B cell (primary cell): ENCODE data around the gene ESYT3. TPM values are rescaled to one million over a fixed set of nuclear protein-coding genes. Genes with fewer than 3 reads are reported as not detected.

Experiments
- ATAC-seq: fragments of 200-7000 bp; cut with Tn5 transposase; one replicate; pipeline ENCODE4 v1.10.0; 2021; ENCODE audit warnings: low read depth, mild to moderate bottlenecking, moderate number of reproducible peaks, moderate library complexity
- CTCF ChIA-PET: fragments of 350-600 bp; sonication (Branson Sonifier 250); formaldehyde crosslinking; loops from one replicate; lab custom pipeline; 2021; ENCODE audit warnings: antibody characterized with exemption, inconsistent platforms; lab: Charles Lee
- POLR2A ChIA-PET: fragments of 350-600 bp; sonication (Branson Sonifier 250); formaldehyde crosslinking; loops from one replicate; lab custom pipeline; 2021; ENCODE audit warnings: antibody characterized with exemption; lab: Charles Lee
- DNase-seq: peaks from one replicate; pipeline ENCODE4 v3.0.0; 2013
- H2AFZ ChIP-seq: 2 replicates; pipeline ENCODE4 v1.6.1; 2012; ENCODE audit warnings: mild to moderate bottlenecking, low read depth, low read length; ENCODE audit not compliant: insufficient read depth, poor library complexity, severe bottlenecking
- H3K27ac ChIP-seq, 2 donors: 1 replicate in 1 of 2; 2 replicates in 1 of 2; pipeline ENCODE4 v1.5.1; 2012 to 2013; ENCODE audit warnings: low read length in 2 of 2, mild to moderate bottlenecking in 2 of 2, moderate library complexity in 1 of 2
- H3K27me3 ChIP-seq, 4 experiments: fragments of 200-600 bp in 1 of 4; sonication (generic) in 1 of 4; replicated peaks in 1 of 4; 1 replicate in 2 of 4; 2 replicates in 2 of 4; pipeline versions ENCODE4 v1.6.1 to v1.7.0; 2013 to 2016; ENCODE audit warnings: low read length in 3 of 4, mild to moderate bottlenecking in 2 of 4, mixed read lengths in 1 of 4, moderate library complexity in 1 of 4; ENCODE audit not compliant: insufficient read depth in 4 of 4, control insufficient read depth in 3 of 4; ENCODE audit errors: control extremely low read depth in 1 of 4
- H3K36me3 ChIP-seq, 2 experiments: replicated peaks in 1 of 2; 1 replicate in 1 of 2; 2 replicates in 1 of 2; pipeline versions ENCODE4 v1.6.1 to v1.7.1; 2013; ENCODE audit warnings: low read length in 1 of 2; ENCODE audit not compliant: insufficient read depth in 2 of 2, control insufficient read depth in 1 of 2; ENCODE audit errors: control extremely low read depth in 1 of 2, extremely low read depth in 1 of 2
- H3K4me1 ChIP-seq, 2 donors: fragments of 200-600 bp in 1 of 2; sonication (generic) in 1 of 2; 1 replicate in 1 of 2; 2 replicates in 1 of 2; pipeline versions ENCODE4 v1.5.1 to v1.6.1; 2013 to 2017; ENCODE audit warnings: low read length in 2 of 2; ENCODE audit not compliant: control insufficient read depth in 2 of 2, insufficient read depth in 2 of 2
- H3K4me2 ChIP-seq: replicated peaks from 2 replicates; pipeline ENCODE3; 2012; ENCODE audit warnings: mild to moderate bottlenecking, low read depth, low read length; ENCODE audit not compliant: poor library complexity, severe bottlenecking
- H3K4me3 ChIP-seq, 5 experiments: fragments of 200-600 bp in 1 of 5; sonication (generic) in 1 of 5; 1 replicate in 3 of 5; 2 replicates in 2 of 5; pipeline versions ENCODE4 v1.5.1 to v1.7.0; 2011 to 2016; ENCODE audit warnings: low read length in 4 of 5, mild to moderate bottlenecking in 4 of 5, low read depth in 2 of 5, control low read depth in 1 of 5, moderate library complexity in 1 of 5; ENCODE audit not compliant: insufficient read depth in 1 of 5; ENCODE audit errors: control extremely low read depth in 1 of 5, extremely low read depth in 1 of 5
- H3K79me2 ChIP-seq: fragments of 200-600 bp; sonication (generic); one replicate; pipeline ENCODE4 v1.6.0; 2016; ENCODE audit warnings: low read length; ENCODE audit not compliant: control insufficient read depth, insufficient read depth
- H3K9ac ChIP-seq: fragments of 200-600 bp; sonication (generic); 2 replicates; pipeline ENCODE4 v1.6.1; 2017; ENCODE audit warnings: mild to moderate bottlenecking, low read length, moderate library complexity
- H3K9me3 ChIP-seq, 3 donors: one replicate each; pipeline versions ENCODE4 v1.6.1 to v1.7.1; 2013; ENCODE audit warnings: low read length in 2 of 3; ENCODE audit not compliant: control insufficient read depth in 2 of 3, insufficient read depth in 1 of 3; ENCODE audit errors: control extremely low read depth in 1 of 3
- H4K20me1 ChIP-seq: 2 replicates; pipeline ENCODE4 v1.6.0; 2012; ENCODE audit warnings: mild to moderate bottlenecking, low read length; ENCODE audit not compliant: insufficient read depth, control insufficient read depth, poor library complexity, severe bottlenecking
- H3K27ac Mint-ChIP-seq: one replicate; pipeline ENCODE4 v1.8.0; 2021; ENCODE audit warnings: mixed read lengths
- H3K27me3 Mint-ChIP-seq: one replicate; pipeline ENCODE4 v1.8.0; 2021; ENCODE audit warnings: mixed read lengths
- H3K4me1 Mint-ChIP-seq: one replicate; pipeline ENCODE4 v1.8.0; 2021; ENCODE audit warnings: mixed read lengths
- H3K4me3 Mint-ChIP-seq: one replicate; pipeline ENCODE4 v1.8.0; 2021; ENCODE audit warnings: mixed read lengths
- H3K9me3 Mint-ChIP-seq: one replicate; pipeline ENCODE4 v1.8.0; 2022; ENCODE audit warnings: mixed read lengths; ENCODE audit not compliant: insufficient read depth
- EZH2 ChIP-seq: IDR thresholded peaks from 2 replicates; pipeline ENCODE4 v1.6.1; 2012; ENCODE audit warnings: borderline replicate concordance, low read depth, mild to moderate bottlenecking, moderate library complexity, low read length; ENCODE audit not compliant: insufficient read depth, poor library complexity, severe bottlenecking
- WGBS: methylation state at CpG from one replicate; pipeline ENCODE4 v1.1.5; 2013; ENCODE audit warnings: missing lambda C conversion rate; ENCODE audit not compliant: insufficient coverage; 5-methylcytosine and 5-hydroxymethylcytosine counted together
- intact Hi-C: fragments of 100-400 bp; cut with micrococcal nuclease; formaldehyde crosslinking; loops from one replicate; pipeline ENCODE4 v1.10.0; 2022
- polyA plus RNA-seq: library from polyadenylated mRNA; depleted of rRNA; stranded (reverse); fragments of >200 nt; gene quantifications from 2 replicates; pipeline ENCODE4 v1.2.3, GENCODE V29; 2012
- total RNA-seq, 2 donors: library from RNA; stranded (reverse); fragments of 120-200 nt in 1 of 2; gene quantifications; 1 replicate in 1 of 2; 2 replicates in 1 of 2; pipeline versions ENCODE4 v1.2.3 to v1.2.4, GENCODE V29; 2013 to 2022
- TF ChIP-seq, protein P1 (sequence below): fragments of 200-600 bp; IDR thresholded peaks from one replicate; pipeline ENCODE4 v1.8.0; 2022; ENCODE audit warnings: antibody characterized with exemption, mild to moderate bottlenecking

The ESYT3 gene
- total and polyA plus RNA-seq, 2 donors (not counting 1 experiment from before 2014, with no cell fraction given): not detected

DNA sequence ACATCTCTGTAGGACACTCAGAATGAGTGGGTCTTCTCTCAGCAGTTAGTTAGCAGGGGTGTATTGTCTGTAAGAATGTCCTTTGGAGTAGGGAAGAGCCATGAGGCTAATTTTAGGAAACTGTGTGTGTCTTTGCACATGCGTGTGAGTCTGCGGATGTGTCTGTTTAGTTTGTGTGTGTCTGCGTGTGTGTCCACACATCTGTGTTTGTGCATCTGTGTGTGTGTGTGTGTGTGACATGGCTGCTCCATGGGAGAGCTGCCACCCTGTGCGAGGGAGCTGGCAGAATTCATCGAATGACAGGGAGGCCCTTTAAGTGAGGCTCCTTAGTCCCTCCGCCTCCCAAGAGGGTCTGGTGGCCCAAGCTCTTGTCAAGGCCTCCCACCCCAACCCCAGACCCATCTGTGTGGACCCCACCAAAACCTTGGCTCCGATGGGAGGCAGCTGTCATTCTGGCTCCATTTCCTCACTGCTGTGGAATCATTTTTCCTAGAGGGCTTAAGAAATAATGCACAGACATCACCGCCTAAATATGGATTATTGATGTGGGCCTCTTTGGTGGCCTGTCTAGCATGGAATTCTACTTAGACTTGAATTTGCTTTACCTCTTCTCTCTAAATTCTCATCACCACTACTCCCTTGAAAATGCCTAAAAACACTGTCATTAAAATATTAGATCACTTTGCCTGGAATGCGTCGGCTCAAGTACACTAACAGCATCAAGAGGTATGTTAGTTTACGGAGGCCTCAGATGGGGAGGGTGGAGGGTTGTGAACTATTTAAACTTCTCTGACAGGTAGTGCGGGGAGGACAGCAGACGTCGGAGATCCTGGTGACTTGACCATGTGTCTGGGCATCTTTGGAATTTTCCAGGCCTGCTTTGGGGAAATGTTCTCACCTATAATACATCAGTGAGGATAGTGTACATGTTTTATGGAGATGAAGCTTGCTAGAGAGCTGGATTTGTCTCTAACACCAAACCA, 9.4 kb downstream of the ESYT3 start:
- no peak overlapping the region for H2AFZ ChIP-seq
- H3K36me3 ChIP-seq: no peaks in the 10 kb centered on the region
- DNase-seq (no peak), ATAC-seq (no peak)
- H3K4me1 Mint-ChIP-seq: no peaks in the 10 kb centered on the region
- ChIA-PET CTCF (no interaction called here), POLR2A (interaction anchor here (0.7 kb wide), 1 partner anchor 93 kb away, joined by 3 read pairs; no protein-coding TSS in a partner anchor)
- no peak overlapping the region for H3K27ac Mint-ChIP-seq
- TF ChIP-seq EZH2: no peak
- TF ChIP-seq, protein P1, sequence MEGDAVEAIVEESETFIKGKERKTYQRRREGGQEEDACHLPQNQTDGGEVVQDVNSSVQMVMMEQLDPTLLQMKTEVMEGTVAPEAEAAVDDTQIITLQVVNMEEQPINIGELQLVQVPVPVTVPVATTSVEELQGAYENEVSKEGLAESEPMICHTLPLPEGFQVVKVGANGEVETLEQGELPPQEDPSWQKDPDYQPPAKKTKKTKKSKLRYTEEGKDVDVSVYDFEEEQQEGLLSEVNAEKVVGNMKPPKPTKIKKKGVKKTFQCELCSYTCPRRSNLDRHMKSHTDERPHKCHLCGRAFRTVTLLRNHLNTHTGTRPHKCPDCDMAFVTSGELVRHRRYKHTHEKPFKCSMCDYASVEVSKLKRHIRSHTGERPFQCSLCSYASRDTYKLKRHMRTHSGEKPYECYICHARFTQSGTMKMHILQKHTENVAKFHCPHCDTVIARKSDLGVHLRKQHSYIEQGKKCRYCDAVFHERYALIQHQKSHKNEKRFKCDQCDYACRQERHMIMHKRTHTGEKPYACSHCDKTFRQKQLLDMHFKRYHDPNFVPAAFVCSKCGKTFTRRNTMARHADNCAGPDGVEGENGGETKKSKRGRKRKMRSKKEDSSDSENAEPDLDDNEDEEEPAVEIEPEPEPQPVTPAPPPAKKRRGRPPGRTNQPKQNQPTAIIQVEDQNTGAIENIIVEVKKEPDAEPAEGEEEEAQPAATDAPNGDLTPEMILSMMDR: no peak
- H3K9me3 Mint-ChIP-seq: no peaks in the 10 kb centered on the region
- no peak overlapping the region for H3K4me2 ChIP-seq
- peaks cover 0 to 2% (median 0%) of the 10 kb centered on the region in 4 experiments for H3K27me3 ChIP-seq
- WGBS: 93% methylated on average over 8 of the region's 14 CpGs
- no peaks in the 10 kb centered on the region for H4K20me1 ChIP-seq
- no peaks in the 10 kb centered on the region for H3K9me3 ChIP-seq
- H3K9ac ChIP-seq: no peak overlapping the region
- no peaks in the 10 kb centered on the region for H3K4me1 ChIP-seq
- no peak overlapping the region for H3K27ac ChIP-seq
- no peak overlapping the region for H3K4me3 Mint-ChIP-seq
- H3K4me3 ChIP-seq: no peak overlapping the region
- H3K27me3 Mint-ChIP-seq: peaks cover 25% of the 10 kb centered on the region
- no peaks in the 10 kb centered on the region for H3K79me2 ChIP-seq
- intact Hi-C loops: no loop called here

- no peaks in the 10 kb centered on the region for H4K20me1 ChIP-seq
- TF ChIP-seq, protein P1: no peak
- TF ChIP-seq EZH2: no peak
- CTCF ChIA-PET: no interaction called here
- Mint-ChIP-seq H3K9me3 (no peaks in the 10 kb centered on the region), H3K27ac (no peak overlapping the region), H3K27me3 (peaks cover 22% of the 10 kb centered on the region), H3K4me3 (no peak overlapping the region), H3K4me1 (no peaks in the 10 kb centered on the region)
- H3K9me3 ChIP-seq: no peaks in the 10 kb centered on the region
- POLR2A ChIA-PET: no interaction called here
- H3K4me1 ChIP-seq: no peaks in the 10 kb centered on the region
- H3K27ac ChIP-seq: no peak overlapping the region
- H3K4me3 ChIP-seq: no peak overlapping the region
- ATAC-seq (no peak), DNase-seq (no peak)
- H3K79me2 ChIP-seq: no peaks in the 10 kb centered on the region
- H2AFZ ChIP-seq: no peak overlapping the region
- intact Hi-C loops: no loop called here
- no peak overlapping the region for H3K9ac ChIP-seq
- H3K36me3 ChIP-seq: no peaks in the 10 kb centered on the region
- WGBS: 94% methylated on average over 7 of the region's 7 CpGs
- H3K27me3 ChIP-seq: peaks cover 0 to under 1% (median 0%) of the 10 kb centered on the region in 4 experiments
- no peak overlapping the region for H3K4me2 ChIP-seq
Measured at GRCh38 chr3:138445236-138445635, 10.8 kb downstream of the ESYT3 start.
